SHP77 (cell line): ENCODE measurements around the gene TEX12.
A peak's percentile ranks its signal among the peaks of the same experiment; 100 is the strongest.
"Not testable (repeated sequence)": the region's sequence is repeated elsewhere in the genome, so short reads cannot be mapped to it uniquely, and the experiment has no call there.

Source experiments
- DNase-seq, 2 experiments: peaks; one replicate each; lab custom pipeline; 2025; lab: John Stamatoyannopoulos, UW

The TEX12 gene

DNA sequence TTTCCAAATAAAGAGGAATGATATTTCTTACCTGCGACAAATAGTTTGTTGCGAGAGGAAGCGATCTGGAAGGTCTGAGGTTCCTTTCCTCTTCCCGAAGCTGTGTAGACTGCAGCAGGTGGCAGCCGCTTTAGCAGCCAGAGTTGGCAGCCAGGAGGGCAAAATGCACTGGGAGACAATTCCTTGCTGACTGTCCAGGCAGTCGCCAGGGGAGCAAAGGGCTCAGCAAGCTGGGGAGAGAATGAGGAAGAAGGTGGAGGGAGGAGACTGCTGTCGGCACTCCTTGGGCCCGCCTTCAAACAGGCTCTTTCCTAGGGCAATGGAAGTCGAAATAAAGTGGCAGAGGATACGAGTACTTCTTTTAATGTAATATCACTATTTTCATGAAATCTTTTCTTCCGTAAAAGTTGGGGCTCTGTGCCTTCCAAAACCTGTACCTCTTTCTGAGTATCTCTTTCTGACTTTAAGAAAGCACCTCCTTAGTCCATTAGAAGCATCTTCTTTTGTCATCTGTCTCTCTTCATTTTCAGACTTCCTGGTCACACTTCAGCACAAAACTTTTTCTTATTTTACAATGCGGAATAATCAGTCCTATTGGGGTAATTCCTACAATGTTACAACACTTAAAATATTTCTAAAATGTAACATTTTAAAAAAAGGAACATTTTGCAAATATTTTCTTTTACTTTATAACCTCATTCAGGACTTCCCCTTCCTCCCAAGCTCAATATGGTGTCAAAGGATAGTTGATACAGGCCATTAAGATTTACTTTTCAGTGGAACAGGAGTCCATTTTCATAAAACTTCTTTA is 3.1 kb upstream of the TEX12 start, which contains the start of gene IL18:
TSS of gene IL18 (minus strand) at position 220 of the 811 bp plus-strand sequence. CDS start 9,041 bp downstream, outside the sequence.
- DNase-seq = no peak

DNA sequence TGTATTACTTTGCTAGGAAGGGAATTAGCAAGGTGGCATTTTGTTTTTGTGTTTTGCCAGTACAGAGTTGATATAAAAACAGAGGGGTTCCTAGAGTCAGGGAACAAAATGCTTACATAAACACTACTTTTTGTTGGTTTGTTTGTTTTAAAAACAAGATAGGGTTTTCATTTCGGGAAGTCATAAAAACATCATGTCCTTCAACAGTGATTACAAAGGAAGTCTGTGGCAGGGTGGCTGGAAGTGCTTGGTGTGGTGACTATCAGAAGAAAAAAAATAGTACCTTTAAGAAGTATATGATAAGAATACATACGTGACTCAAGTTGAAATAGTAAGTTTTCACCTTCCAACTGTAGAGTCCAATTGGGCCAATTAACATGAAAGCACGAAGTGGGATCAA is 2.1 kb upstream of the TEX12 start:
- no peak for DNase-seq

DNA sequence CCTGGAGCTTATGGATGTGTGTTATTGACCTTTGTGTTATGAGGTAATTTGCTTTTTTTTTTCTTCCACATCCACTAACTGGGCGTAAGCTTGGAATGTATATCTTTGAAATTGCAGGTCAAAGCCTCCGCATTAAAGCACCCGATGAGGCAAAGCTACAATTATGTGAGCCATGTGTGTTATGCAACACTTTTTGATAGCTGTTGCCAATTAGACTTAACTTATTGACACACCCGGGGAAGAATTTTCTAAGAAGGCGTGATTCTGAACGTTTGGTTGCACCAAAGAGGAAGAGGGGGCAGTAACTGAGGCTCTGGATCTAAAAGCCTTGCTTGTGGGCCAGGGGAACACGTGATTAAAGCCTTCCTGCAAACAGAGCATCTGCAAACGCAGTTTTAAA is 610 bp upstream of the TEX12 start:
- no peak for DNase-seq

DNA sequence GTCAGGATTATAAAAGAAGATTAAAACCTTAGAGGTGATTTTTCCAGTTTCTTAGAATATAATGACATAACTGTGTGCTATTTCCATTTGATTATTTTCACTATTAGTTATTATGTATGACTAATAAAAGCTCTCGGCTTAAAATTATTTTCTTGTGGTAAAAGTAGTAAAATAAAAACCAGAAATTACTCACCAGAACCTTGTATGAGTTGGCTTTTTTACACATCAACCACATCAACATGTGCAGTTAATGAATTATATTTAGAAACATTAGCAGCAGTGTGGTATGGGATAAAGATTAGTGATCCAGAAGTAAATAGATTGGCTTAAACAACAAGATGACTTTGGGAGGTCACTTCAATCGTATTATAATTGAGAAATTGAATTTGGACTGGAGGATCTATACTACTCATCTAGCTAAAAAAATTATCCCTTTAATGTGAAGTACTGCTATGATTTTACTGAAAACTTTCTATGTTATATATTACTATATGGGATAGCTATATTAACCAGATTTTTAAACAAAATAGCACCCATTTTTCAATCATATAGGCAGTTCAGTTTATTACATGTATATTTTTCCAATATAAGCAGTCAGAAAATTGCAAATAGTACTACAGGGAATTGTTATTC is 5.3 kb downstream of the TEX12 start:
- no peak for DNase-seq

DNA sequence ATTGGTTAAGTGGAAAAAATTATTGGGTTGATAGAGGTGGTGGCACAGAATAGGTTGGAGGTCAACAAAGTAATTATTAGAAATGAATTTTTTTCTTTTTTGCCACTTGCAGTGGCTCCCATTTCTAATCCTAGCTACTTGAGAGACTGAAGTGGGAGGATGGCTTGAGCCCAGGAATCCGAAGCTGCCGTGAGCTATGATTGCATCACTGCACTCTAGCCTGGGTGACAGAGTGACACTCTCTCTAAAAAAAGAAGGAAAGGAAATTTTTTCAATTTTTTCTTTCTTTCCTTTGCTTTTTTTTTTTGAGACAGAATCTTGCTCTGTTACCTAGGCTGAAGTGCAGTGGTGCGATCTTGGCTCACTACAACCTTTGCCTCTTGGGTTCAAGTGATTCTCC is 6.0 kb downstream of the TEX12 start:
- DNase-seq = no peak

DNA sequence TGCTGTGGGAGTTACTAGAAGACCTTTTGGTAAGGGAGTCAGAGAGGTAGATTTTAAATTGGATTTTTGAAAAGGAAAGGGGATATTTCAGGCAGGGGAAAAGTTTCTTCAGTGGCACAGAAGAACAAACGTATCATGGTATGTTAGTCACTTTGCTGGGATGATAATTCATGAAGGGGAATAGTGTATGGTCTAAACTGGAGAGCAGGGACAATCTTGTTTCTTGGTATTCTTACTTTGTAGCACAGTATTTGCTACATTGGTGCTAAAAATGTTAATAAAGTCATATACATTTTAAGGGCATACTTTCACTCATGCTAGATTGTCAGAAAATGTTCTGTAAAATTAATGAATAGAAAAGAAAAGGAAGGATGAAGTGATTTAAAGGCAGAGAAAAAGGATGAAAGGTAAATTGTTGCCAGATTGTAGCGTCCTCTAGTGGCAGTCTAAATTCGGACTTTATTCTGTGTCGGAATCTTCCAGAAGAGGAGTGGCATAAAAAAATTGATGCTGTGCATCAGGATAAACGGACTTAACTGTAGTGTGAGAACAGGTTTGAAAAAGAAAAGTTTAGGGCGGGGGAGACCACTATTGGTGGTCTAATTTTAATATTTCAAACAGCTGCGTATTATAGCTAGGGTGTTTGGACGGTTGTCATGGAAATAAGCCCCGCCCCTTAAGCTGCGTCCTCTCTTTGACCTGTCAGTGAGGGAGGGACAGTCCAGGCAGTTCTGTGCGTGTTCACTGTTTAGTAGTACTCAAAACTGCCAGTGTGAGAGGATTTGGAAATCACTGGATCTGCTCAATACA is 7.8 kb downstream of the TEX12 start, which contains the start of gene BCO2:
TSS of gene BCO2 (plus strand) at position 724 of the 810 bp plus-strand sequence. CDS start 90 bp downstream, outside the sequence.
- peak; percentile 55 to 56 for DNase-seq

DNA sequence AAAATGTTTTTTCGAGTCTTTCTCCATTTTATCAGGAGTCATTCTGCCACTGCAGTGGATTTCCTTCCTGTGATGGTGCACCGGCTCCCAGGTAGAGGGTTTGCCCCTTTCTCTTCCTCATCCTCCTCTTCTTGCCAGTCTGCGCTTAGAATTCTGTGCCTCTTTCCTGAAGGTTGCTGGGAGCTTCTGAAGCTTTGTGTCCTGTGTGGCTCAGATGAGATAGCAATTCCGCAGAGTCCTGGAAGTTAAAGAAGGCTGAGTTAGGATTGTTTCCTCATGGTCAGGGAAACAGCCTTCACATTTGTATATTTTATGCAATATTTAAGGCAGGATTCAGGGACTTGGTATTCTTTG is 8.4 kb downstream of the TEX12 start:
- no peak for DNase-seq

DNA sequence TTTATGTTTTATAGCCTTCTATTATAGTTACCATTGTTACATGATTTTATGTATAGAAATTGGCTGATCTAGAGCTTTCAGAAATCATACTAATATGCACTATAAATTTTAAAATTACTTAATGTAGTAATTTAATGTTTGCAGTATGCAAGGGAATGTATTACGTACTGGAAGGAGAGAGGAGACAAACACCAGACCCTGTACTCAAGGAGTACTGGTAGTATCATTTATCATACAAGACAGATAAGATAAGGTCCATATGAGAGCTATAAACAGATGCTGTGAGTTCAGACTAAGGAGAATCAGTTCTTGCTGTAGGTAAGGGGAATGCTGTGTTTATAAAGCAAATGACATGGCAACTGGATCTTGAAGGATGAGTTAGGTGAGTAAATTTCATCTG is 8.9 kb downstream of the TEX12 start:
- DNase-seq = no peak

DNA sequence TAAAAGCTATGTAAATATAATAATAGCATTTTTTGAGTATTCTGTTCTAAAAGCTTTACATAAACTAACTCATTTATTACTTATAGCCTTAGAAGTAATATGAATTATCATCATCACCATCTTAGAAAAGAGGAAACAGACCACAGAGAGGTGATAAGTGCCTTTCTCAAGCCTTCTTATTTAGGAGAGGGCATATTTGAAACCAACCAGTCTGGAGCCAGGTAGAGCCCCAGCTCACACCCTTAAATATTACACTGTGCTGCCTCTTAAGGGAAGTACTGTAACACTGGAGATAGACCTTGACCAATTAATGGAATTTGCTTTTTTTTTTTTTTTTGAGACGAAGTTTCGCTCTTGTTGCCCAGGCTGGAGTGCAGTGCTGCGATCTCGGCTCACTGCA is 10.4 kb downstream of the TEX12 start:
- no peak for DNase-seq

DNA sequence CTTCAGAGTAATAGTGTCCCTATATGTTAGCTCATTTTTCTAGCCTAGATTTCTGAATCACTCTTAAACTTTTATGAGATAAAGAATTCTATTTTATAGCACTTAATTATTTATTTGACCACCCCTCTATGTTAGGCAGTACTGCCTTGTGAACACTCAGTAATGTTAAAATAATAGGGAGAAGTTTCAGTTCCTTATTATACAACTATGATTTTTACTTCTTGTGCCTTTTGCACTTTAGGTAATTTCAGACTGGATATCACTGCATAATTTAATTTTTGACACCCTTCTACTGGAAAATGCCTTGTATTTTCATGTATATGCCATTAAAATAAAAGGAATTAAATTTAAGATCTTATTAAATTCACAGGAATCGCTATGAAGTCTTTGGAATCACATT is 11.3 kb downstream of the TEX12 start:
- DNase-seq = no peak

DNA sequence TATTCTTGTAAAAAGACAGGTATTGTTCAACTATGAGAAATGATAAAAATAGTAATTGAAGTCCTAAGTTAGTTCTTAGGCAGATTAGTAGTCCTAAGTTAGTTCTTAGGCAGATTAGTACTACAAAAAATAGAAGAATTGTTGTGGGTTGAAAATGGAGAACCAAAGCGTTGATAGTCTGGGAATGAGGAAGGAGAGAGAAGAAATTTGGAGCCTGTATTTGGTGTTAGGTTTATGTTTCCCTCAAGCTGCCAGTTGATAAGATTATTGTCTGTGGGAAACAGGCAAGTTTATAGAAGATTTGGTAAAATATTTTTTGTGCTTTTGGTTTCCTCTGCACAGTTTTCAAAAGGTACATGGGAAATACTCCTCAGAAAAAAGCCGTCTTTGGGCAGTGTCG is 11.8 kb downstream of the TEX12 start:
- DNase-seq = no peak

DNA sequence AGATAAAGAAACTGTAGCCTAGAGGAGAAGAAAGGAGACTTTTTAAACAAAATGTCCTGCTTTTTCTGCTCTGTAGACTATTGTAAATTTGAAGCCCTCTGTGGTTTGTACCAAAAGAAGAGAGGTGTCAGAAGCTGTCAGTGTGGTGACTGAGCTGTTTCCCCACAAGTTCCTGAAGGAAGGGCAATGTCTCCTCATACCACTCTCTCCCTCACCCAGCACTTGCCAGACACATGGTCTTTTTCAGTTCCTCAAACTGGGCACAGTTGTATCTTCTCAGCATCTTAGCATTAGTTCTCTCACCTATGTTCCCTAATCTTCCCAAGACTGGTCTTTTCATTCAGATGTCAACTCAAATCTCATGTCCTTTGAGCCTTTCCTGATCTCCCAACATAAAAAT is 12.4 kb downstream of the TEX12 start:
- DNase-seq = no peak

DNA sequence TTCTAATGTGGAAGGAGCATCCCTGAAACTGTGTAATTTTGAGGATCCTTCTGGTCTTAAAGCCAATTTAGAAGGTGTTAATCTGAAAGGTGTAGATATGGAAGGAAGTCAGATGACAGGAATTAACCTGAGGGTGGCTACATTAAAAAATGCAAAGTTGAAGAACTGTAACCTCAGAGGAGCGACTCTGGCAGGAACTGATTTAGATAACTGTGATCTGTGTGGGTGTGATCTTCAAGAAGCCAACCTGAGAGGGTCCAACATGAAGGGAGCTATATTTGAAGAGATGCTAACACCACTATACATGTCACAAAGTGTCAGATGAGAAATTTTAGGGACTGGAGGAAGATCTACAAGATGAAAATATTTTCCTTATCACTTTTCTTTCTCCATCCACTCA is 15.7 kb downstream of the TEX12 start:
- no peak for DNase-seq

DNA sequence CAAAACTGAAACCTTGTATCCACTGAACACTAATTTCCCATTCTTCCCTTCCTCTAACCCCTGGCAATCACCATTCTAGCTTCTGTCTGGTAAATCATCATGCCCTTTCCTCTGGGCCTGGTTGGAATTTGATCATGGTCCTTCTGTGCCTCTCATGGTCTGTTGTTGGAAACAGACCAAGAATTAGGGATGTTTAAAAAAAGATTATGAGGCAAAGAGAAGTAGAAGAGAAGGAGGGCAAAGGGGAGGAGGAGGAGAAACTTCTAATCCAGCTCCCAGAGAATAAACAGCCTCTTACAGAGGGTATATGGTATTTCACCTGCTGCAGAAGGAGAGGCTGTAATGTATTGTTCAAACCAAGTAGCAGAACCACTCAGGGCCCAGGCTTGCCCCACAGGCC is 18.7 kb downstream of the TEX12 start:
- DNase-seq = no peak

DNA sequence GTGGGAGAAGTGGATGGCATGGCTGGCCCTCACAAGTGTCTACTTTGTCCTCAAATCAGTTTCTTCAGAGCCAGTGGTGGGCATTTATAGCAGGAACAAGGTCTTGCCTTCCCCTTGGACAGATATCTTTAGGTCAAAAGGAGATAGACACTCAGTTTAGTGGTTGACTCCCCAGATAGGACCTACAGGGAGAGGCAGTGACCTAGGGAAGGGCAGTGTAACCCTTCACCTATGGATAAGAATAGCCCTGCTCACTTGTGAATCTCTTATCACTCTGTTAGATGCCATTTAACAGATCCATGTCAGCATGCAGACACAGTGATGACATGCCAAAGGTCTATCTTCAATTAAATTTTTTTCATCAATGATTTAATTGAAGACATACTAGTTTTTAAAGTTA is 19.1 kb downstream of the TEX12 start:
- DNase-seq = no peak

DNA sequence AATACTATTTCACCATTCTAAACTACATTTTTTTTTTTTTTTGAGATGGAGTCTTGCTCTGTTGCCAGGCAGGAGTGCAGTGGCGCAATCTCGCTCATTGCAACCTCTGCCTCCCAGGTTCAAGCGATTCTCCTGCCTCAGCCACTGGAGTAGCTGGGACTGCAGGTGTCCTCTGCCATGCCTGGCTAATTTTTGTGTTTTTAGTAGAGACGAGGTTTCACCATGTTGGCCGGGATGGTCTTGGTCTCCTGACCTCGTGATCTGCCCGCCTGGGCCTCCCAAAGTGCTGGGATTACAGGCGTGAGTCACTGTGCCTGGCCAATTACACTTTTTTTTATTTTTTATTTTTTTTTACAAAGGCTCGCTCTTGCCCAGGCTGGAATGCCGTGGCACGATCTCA is 27.9 kb downstream of the TEX12 start:
- not testable (repeated sequence) for DNase-seq

DNA sequence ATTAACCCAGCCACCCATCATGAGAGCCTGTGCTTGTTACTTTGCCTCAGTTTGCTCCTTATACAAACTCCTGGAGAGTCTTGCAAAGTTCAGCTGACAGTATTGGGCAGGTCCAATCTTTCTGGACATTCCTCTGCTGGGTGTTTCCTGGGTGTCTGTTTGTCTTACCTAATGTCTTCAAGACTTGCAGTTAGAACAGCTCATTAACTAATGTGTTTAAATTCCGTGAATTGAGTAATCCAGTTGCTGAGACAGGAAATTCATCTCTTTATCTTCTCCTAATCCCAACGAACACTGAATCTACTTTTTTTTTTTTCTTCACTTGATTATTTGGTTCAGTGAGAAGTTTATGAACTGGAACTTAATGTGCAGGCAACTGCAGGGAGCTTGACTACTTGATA is 28.8 kb downstream of the TEX12 start:
- no peak for DNase-seq

DNA sequence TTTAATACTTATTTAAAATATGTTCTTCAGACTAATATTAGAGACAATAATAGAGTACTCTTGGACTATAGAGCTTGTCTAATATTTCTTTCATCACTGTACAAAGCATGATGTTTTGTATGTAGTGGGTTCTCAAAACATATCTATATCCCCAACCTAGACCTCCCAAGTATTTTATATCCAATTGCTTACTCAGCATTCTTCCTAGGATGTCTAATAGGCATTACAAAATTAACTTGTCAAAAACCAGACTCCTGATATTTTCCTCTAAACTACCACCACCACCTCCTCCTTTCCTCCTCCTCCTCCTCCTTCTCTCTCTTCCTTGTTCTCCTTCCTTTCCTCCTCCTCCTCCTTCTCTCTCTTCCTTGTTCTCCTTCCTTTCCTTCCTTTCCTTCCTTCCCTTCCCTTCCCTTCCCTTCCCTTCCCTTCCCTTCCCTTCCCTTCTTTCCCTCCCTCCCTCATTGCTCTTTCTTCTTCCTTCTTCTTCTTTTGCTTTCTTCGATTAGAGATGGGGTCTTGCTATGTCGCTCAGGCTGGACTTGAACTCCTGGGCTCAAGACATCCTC is 29.4 kb downstream of the TEX12 start:
- DNase-seq = no peak

DNA sequence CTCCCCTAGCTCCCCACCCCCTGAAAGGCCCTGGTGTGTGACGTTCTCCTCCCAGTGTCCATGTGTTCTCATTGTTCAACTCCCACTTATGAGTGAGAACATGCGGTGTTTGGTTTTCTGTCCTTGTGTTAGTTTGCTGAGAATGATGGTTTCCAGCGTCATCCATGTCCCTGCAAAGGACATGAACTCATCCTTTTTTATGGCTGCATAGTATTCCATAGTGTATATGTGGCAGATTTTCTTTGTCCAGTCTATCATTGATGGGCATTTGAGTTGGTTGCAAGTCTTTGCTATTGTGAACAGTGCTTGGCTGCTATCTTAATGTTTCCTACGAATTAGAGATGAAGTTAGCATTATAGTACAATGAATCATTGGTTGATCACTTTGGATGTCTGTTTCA is 31.9 kb downstream of the TEX12 start:
- not testable (repeated sequence) for DNase-seq

DNA sequence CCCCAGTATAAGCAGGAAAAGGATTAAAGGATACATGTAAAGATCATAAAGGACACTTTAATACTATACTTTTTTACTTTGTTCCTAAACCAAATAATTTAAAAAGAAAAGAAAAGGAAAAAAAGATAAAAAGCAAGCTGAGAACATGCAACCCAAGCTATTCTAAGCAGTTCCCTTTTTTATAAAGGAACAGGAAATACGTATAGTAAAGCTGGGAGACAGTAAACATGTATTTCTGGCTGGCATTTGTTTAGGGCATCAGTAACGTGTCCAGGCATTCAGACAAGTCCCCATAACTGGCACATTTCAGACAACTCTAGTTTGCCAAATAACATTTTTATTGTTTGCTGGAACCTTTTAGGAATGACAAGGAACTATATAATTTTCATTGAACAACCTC is 33.1 kb downstream of the TEX12 start:
- DNase-seq = no peak

DNA sequence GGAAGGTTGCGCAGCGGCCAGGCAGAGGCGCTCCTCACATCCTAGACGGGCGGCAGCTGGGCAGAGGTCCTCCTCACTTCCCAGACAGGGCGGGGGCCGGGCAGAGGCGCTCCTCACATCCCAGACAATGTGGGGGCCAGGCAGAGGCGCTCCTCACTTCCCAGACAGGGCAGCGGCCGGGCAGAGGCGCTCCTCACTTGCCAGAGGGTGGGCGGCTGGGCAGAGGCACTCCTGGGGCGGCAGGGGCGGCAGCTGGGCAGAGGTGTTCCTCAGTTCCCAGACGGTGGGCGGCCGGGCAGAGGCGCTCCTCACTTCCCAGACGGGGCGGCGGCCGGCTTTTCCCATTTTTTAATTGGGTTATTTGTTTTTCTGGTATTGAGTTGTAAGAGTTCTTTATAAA is 38.9 kb downstream of the TEX12 start:
- no peak for DNase-seq

DNA sequence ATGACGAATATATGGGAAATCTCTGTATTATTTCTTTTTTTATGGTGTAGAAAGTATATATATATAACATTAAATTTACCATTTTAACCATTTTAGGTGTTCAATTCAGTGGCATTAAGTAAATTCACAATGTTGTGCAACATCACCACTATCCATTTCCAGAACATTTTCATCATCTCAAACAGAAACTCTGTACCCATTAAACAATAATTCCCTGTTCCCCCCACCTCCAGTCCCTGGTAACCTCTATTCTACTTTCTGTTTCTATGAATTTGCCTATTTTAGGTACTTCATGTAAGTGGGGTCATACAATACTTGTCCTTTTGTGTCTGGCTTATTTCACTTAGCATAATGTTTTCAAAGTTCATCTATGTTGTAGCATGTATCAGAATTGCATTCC is 43.7 kb downstream of the TEX12 start:
- no peak for DNase-seq

DNA sequence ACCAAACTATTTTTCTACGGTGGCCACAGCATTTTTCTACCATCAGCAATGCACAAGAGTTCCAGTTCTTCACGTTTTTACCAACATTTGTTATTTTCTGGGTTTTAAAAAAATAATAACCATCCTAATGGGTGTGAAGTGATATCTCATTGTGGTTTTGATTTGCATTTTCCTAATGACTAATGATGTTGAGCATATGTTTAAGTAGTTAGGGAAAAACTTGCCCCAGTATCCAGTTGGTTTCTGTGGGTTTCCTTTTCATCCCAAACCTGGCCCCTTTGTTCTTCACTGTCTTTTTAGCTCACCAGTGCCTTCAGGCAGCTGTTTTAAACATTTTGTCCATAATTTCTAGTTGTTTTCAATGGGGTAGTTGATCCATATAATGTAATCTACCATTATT is 44.4 kb downstream of the TEX12 start:
- no peak for DNase-seq
